Retinal pigment epithelial cell (primary cell): ENCODE results near the gene CDK1.

Experiments
- DNase-seq: peaks from one replicate; pipeline ENCODE4 v3.0.0-alpha.2; 2010; ENCODE audit warnings: low read depth
- H3K4me3 ChIP-seq: 2 replicates; pipeline ENCODE4 v1.5.1; 2011; ENCODE audit warnings: mild to moderate bottlenecking, low read length, control low read depth, moderate library complexity
- CTCF ChIP-seq: conservative IDR thresholded peaks from 2 replicates; pipeline ENCODE4 v1.5.1; 2011; ENCODE audit warnings: low read depth, low read length, control low read depth, inconsistent platforms

Gene CDK1

DNA sequence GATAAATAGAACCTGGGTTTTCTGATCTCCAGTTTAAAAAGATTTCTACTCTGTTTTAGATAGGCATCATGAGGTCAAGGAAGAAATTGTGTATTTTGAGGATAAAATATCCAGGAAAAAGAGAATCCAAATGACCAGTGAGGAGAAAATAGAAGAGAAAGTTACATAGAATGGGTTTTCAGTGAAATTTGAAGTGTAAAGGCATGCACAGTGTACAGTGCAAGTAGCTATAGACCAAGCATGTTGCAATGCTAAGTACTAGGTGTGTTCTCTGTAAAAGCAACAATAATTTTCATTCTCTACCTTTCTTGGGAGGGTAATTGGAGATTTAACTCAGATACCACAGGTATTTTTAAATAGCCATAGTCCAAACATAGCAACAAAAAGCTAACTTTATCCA is 22.6 kb downstream of the CDK1 start:
- TF ChIP-seq CTCF = no peak
- DNase-seq = no peak
- H3K4me3 ChIP-seq = no peak overlapping the region

GRCh38 chr10:60801522-60801921 is 23.2 kb downstream of the CDK1 start:
- no peak for TF ChIP-seq CTCF
- no peak overlapping the region for H3K4me3 ChIP-seq
- no peak for DNase-seq

GRCh38 chr10:60803433-60803832 is 25.2 kb downstream of the CDK1 start:
- H3K4me3 ChIP-seq = no peak overlapping the region
- no peak for DNase-seq
- no peak for TF ChIP-seq CTCF

DNA sequence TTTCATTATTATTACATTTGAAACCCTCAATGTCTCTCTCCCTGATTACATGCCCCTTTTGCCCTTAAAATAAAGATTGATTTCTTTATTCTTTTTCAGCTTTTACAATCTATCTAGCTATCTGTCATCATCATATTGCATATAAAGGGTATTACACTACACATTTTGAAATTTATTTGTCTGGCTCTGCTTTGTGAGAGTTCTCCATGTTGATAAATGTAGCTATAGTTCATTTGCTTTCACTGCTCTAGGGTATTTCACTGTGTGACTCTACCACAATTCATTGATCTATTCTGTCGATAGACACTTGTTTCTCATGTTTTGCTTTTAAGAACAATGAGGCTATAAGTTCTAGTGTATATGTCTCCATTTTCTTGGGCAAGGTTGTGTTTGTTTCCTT is 25.6 kb downstream of the CDK1 start:
- H3K4me3 ChIP-seq = no peak overlapping the region
- TF ChIP-seq CTCF = no peak
- no peak for DNase-seq

- H3K4me3 ChIP-seq = no peak overlapping the region
- DNase-seq = no peak
These were observed 28.6 kb downstream of the CDK1 start for GRCh38 chr10:60806921-60807320.

GRCh38 chr10:60807499-60807898 is 29.2 kb downstream of the CDK1 start:
- no peak overlapping the region for H3K4me3 ChIP-seq
- no peak for TF ChIP-seq CTCF
- DNase-seq = no peak

More at GRCh38 chr10:60806921-60807320, 28.6 kb downstream of the CDK1 start:
- TF ChIP-seq CTCF = no peak

DNA sequence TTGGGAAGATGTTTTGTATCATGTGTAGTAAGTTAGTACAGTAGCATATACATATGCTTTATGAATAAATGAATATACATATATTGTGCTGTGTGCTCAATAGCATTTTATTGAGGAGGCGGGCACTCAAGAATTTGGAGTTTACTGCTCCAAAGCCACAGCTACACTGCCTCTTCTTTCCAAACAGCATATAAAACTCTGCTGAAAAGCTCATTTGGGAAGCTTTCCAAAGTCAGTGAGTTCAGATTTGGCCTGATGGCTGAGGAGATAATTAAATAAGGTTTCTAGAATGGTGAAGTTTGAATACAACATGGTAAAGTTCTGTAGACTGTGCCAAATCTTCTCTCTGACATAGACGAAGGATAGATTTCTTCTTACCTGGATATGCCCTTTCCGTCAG is 29.8 kb downstream of the CDK1 start:
- no peak overlapping the region for H3K4me3 ChIP-seq
- TF ChIP-seq CTCF = no peak
- DNase-seq = no peak
